Measurements from ENCODE around the gene UBASH3A. TPM values are rescaled to one million over a fixed set of nuclear protein-coding genes. Genes with fewer than 3 reads are reported as not detected.

UBASH3A gene
- total RNA-seq, 1 donor from 2014 or later = not detected

- DNase-seq (ENCODE audit: low read depth) (no peak), FAIRE-seq (no peak)
- TF ChIP-seq CTCF (IDR thresholded peaks at IDR 0.05; ENCODE audit: insufficient read depth, low read length, severe bottlenecking) = no peak
- H3K27me3 ChIP-seq (ENCODE audit: control insufficient read depth, insufficient read depth, low read length) = no peaks in the 10 kb centered on the region
- no peak overlapping the region for H3K4me3 ChIP-seq (ENCODE audit: low read depth, low read length)
- H3K36me3 ChIP-seq (ENCODE audit: control insufficient read depth, insufficient read depth, low read length) = no peaks in the 10 kb centered on the region
Measured at GRCh38 chr21:42489991-42490390, 86.3 kb downstream of the UBASH3A start.

GRCh38 chr21:42490720-42491119, 87.0 kb downstream of the UBASH3A start:
- TF ChIP-seq CTCF (IDR thresholded peaks at IDR 0.05; ENCODE audit: insufficient read depth, low read length, severe bottlenecking) = no peak
- no peaks in the 10 kb centered on the region for H3K36me3 ChIP-seq (ENCODE audit: control insufficient read depth, insufficient read depth, low read length)
- no peak for DNase-seq (ENCODE audit: low read depth)
- no peak overlapping the region for H3K4me3 ChIP-seq (ENCODE audit: low read depth, low read length)
- no peak for FAIRE-seq
- no peaks in the 10 kb centered on the region for H3K27me3 ChIP-seq (ENCODE audit: control insufficient read depth, insufficient read depth, low read length)

GRCh38 chr21:42491328-42491727, 87.6 kb downstream of the UBASH3A start:
- H3K36me3 ChIP-seq (ENCODE audit: control insufficient read depth, insufficient read depth, low read length) = no peaks in the 10 kb centered on the region
- DNase-seq (ENCODE audit: low read depth) = no peak
- TF ChIP-seq CTCF (IDR thresholded peaks at IDR 0.05; ENCODE audit: insufficient read depth, low read length, severe bottlenecking) = no peak
- no peak for FAIRE-seq
- H3K27me3 ChIP-seq (ENCODE audit: control insufficient read depth, insufficient read depth, low read length) = no peaks in the 10 kb centered on the region
- H3K4me3 ChIP-seq (ENCODE audit: low read depth, low read length) = no peak overlapping the region

GRCh38 chr21:42492201-42492600, 88.5 kb downstream of the UBASH3A start:
- no peak for TF ChIP-seq CTCF (IDR thresholded peaks at IDR 0.05; ENCODE audit: insufficient read depth, low read length, severe bottlenecking)
- FAIRE-seq = no peak

GRCh38 chr21:42493109-42494060, 89.7 kb downstream of the UBASH3A start:
- DNase-seq (ENCODE audit: low read depth) (no peak), FAIRE-seq (no peak)
- Histone ChIP-seq H3K27me3 (ENCODE audit: control insufficient read depth, insufficient read depth, low read length) (no peaks in the 10 kb centered on the region), H3K4me3 (ENCODE audit: low read depth, low read length) (no peak overlapping the region), H3K36me3 (ENCODE audit: control insufficient read depth, insufficient read depth, low read length) (no peaks in the 10 kb centered on the region)
- TF ChIP-seq CTCF (IDR thresholded peaks at IDR 0.05; ENCODE audit: insufficient read depth, low read length, severe bottlenecking) = no peak

More at GRCh38 chr21:42492201-42492600, 88.5 kb downstream of the UBASH3A start:
- Histone ChIP-seq H3K4me3 (ENCODE audit: low read depth, low read length) (no peak overlapping the region), H3K36me3 (ENCODE audit: control insufficient read depth, insufficient read depth, low read length) (no peaks in the 10 kb centered on the region), H3K27me3 (ENCODE audit: control insufficient read depth, insufficient read depth, low read length) (no peaks in the 10 kb centered on the region)
- DNase-seq (ENCODE audit: low read depth) = no peak

All from bronchial epithelial cell (primary cell).